ENCODE results near the gene SCN11A. TPM values are rescaled to one million over a fixed set of nuclear protein-coding genes. Genes with fewer than 3 reads are reported as not detected.
A peak's percentile ranks its signal among the peaks of the same experiment; 100 is the strongest.

SCN11A gene
- total RNA-seq, 1 donor from 2014 or later, result 0.20 TPM

GRCh38 chr3:39075910-39076309, 24.2 kb upstream of the SCN11A start:
- peaks cover 30% of the 10 kb centered on the region for H3K36me3 ChIP-seq (ENCODE audit: insufficient read depth, low read length)
- FAIRE-seq (no peak), DNase-seq (ENCODE audit: low read depth) (no peak)
- Mint-ChIP-seq H3K36me3 (ENCODE audit: low read depth, unreplicated experiment) (peaks cover 22% of the 10 kb centered on the region), H3K4me3 (ENCODE audit: unreplicated experiment) (no peak overlapping the region), H3K9me3 (ENCODE audit: unreplicated experiment) (peaks cover 3% of the 10 kb centered on the region), H3K27me3 (ENCODE audit: low read depth, unreplicated experiment) (no peaks in the 10 kb centered on the region), H3K4me1 (ENCODE audit: low read depth, unreplicated experiment) (no peaks in the 10 kb centered on the region), H3K27ac (ENCODE audit: unreplicated experiment) (no peak overlapping the region)
- no peak overlapping the region for H3K4me3 ChIP-seq (ENCODE audit: insufficient read depth, low read depth, low read length)
- H2AFZ ChIP-seq (ENCODE audit: low read depth, low read length), result no peak overlapping the region
- TF ChIP-seq EZH2 (IDR thresholded peaks at IDR 0.05; ENCODE audit: insufficient read depth, low read length) (no peak), CTCF (IDR thresholded peaks at IDR 0.05; ENCODE audit: insufficient read depth, low read depth, low read length) (no peak)
- H3K27me3 ChIP-seq (ENCODE audit: insufficient read depth, low read length), result no peaks in the 10 kb centered on the region
- no peaks in the 10 kb centered on the region for H4K20me1 ChIP-seq (ENCODE audit: insufficient read depth, low read length)
- no peak overlapping the region for H3K27ac ChIP-seq (ENCODE audit: low read depth, low read length)
- H3K4me1 ChIP-seq (ENCODE audit: insufficient read depth, low read length), result no peaks in the 10 kb centered on the region
- no peak overlapping the region for H3K9ac ChIP-seq (ENCODE audit: low read length)
- no peaks in the 10 kb centered on the region for H3K79me2 ChIP-seq (ENCODE audit: insufficient read depth, low read length)
- no peaks in the 10 kb centered on the region for H3K9me3 ChIP-seq (ENCODE audit: insufficient read depth, low read depth, low read length)
- no peak overlapping the region for H3K4me2 ChIP-seq (ENCODE audit: low read length)

- Histone ChIP-seq H3K9ac (ENCODE audit: low read length) (no peak overlapping the region), H3K9me3 (ENCODE audit: insufficient read depth, low read depth, low read length) (no peaks in the 10 kb centered on the region), H2AFZ (ENCODE audit: low read depth, low read length) (no peak overlapping the region), H4K20me1 (ENCODE audit: insufficient read depth, low read length) (peaks cover 7% of the 10 kb centered on the region), H3K79me2 (ENCODE audit: insufficient read depth, low read length) (peaks cover 7% of the 10 kb centered on the region), H3K36me3 (ENCODE audit: insufficient read depth, low read length) (peaks cover 12% of the 10 kb centered on the region), H3K4me2 (ENCODE audit: low read length) (no peak overlapping the region), H3K4me1 (ENCODE audit: insufficient read depth, low read length) (peaks cover 3% of the 10 kb centered on the region), H3K4me3 (ENCODE audit: insufficient read depth, low read depth, low read length) (no peak overlapping the region), H3K27me3 (ENCODE audit: insufficient read depth, low read length) (no peaks in the 10 kb centered on the region), H3K27ac (ENCODE audit: low read depth, low read length) (no peak overlapping the region)
- DNase-seq (ENCODE audit: low read depth), result no peak
- no peak for FAIRE-seq
- Mint-ChIP-seq H3K9me3 (ENCODE audit: unreplicated experiment) (peaks cover 2% of the 10 kb centered on the region), H3K4me3 (ENCODE audit: unreplicated experiment) (no peak overlapping the region), H3K4me1 (ENCODE audit: low read depth, unreplicated experiment) (peaks cover 11% of the 10 kb centered on the region), H3K27ac (ENCODE audit: unreplicated experiment) (no peak overlapping the region), H3K36me3 (ENCODE audit: low read depth, unreplicated experiment) (peaks cover 13% of the 10 kb centered on the region), H3K27me3 (ENCODE audit: low read depth, unreplicated experiment) (no peaks in the 10 kb centered on the region)
- no peak for TF ChIP-seq CTCF (IDR thresholded peaks at IDR 0.05; ENCODE audit: insufficient read depth, low read depth, low read length)
These were observed 16.8 kb upstream of the SCN11A start for GRCh38 chr3:39068556-39068955.

- FAIRE-seq (no peak), DNase-seq (ENCODE audit: low read depth) (peak; percentile 25)
- H3K36me3 ChIP-seq (ENCODE audit: insufficient read depth, low read length), result peaks cover 8% of the 10 kb centered on the region
- Mint-ChIP-seq H3K4me1 (ENCODE audit: low read depth, unreplicated experiment) (peaks cover 14% of the 10 kb centered on the region), H3K27ac (ENCODE audit: unreplicated experiment) (no peak overlapping the region), H3K36me3 (ENCODE audit: low read depth, unreplicated experiment) (peaks cover 10% of the 10 kb centered on the region), H3K9me3 (ENCODE audit: unreplicated experiment) (peaks cover 2% of the 10 kb centered on the region), H3K27me3 (ENCODE audit: low read depth, unreplicated experiment) (no peaks in the 10 kb centered on the region), H3K4me3 (ENCODE audit: unreplicated experiment) (no peak overlapping the region)
- no peak overlapping the region for H3K4me3 ChIP-seq (ENCODE audit: insufficient read depth, low read depth, low read length)
- H3K4me2 ChIP-seq (ENCODE audit: low read length), result no peak overlapping the region
- H3K79me2 ChIP-seq (ENCODE audit: insufficient read depth, low read length), result peaks cover 19% of the 10 kb centered on the region
- peaks cover 16% of the 10 kb centered on the region for H4K20me1 ChIP-seq (ENCODE audit: insufficient read depth, low read length)
- H3K4me1 ChIP-seq (ENCODE audit: insufficient read depth, low read length), result peaks cover 3% of the 10 kb centered on the region
- H3K27me3 ChIP-seq (ENCODE audit: insufficient read depth, low read length), result no peaks in the 10 kb centered on the region
- no peak overlapping the region for H3K27ac ChIP-seq (ENCODE audit: low read depth, low read length)
- H3K9me3 ChIP-seq (ENCODE audit: insufficient read depth, low read depth, low read length), result no peaks in the 10 kb centered on the region
- H3K9ac ChIP-seq (ENCODE audit: low read length), result no peak overlapping the region
- TF ChIP-seq EZH2 (IDR thresholded peaks at IDR 0.05; ENCODE audit: insufficient read depth, low read length) (no peak), CTCF (IDR thresholded peaks at IDR 0.05; ENCODE audit: insufficient read depth, low read depth, low read length) (no peak)
- no peak overlapping the region for H2AFZ ChIP-seq (ENCODE audit: low read depth, low read length)
These were observed 15.5 kb upstream of the SCN11A start for GRCh38 chr3:39067286-39067685.

Measured in astrocyte (in vitro differentiated cells and primary cell).